CD4-positive, alpha-beta T cell (primary cell): ENCODE measurements around the gene RBFA. TPM values are rescaled to one million over a fixed set of nuclear protein-coding genes. Genes with fewer than 3 reads are reported as not detected.

Source experiments
- ATAC-seq: fragments of 200-7000 bp; cut with Tn5 transposase; one replicate; pipeline ENCODE4 v1.10.0; 2022; ENCODE audit warnings: mild to moderate bottlenecking; ENCODE audit not compliant: poor library complexity
- CTCF ChIA-PET: fragments of 350-600 bp; sonication (Branson Sonifier 250); formaldehyde crosslinking; loops from one replicate; lab custom pipeline; 2021; ENCODE audit warnings: antibody characterized with exemption, inconsistent platforms; lab: Charles Lee
- POLR2A ChIA-PET: fragments of 350-600 bp; sonication (Branson Sonifier 250); formaldehyde crosslinking; loops from one replicate; lab custom pipeline; 2021; ENCODE audit warnings: antibody characterized with exemption, inconsistent platforms; lab: Charles Lee
- DNase-seq, 14 experiments: peaks; one replicate each; pipeline ENCODE4 v3.0.0-alpha.2; 2013 to 2020; ENCODE audit warnings: mixed read lengths in 2 of 14
- H3K27ac ChIP-seq, 2 donors: one replicate each; pipeline versions ENCODE4 v1.5.1 to v1.7.0; 2013; ENCODE audit warnings: low read length in 2 of 2, low read depth in 1 of 2, mild to moderate bottlenecking in 1 of 2
- H3K27me3 ChIP-seq, 2 experiments: 1 replicate in 1 of 2; 2 replicates in 1 of 2; pipeline versions ENCODE4 v1.6.1 to v1.7.0; 2013; ENCODE audit warnings: low read length in 2 of 2, control low read depth in 1 of 2, mild to moderate bottlenecking in 1 of 2, moderate library complexity in 1 of 2; ENCODE audit not compliant: insufficient read depth in 2 of 2, control insufficient read depth in 1 of 2
- H3K36me3 ChIP-seq: one replicate; pipeline ENCODE4 v1.6.1; 2013; ENCODE audit warnings: low read length, control low read depth; ENCODE audit not compliant: insufficient read depth
- H3K4me1 ChIP-seq: one replicate; pipeline ENCODE4 v1.6.1; 2013; ENCODE audit warnings: low read length, control low read depth; ENCODE audit not compliant: insufficient read depth
- H3K4me3 ChIP-seq: one replicate; pipeline ENCODE4 v1.5.1; 2013; ENCODE audit warnings: mild to moderate bottlenecking, low read length, moderate library complexity
- H3K9me3 ChIP-seq, 2 experiments: 1 replicate in 1 of 2; 2 replicates in 1 of 2; pipeline versions ENCODE4 v1.6.1 to v1.7.0; 2013; ENCODE audit warnings: low read length in 2 of 2, mild to moderate bottlenecking in 2 of 2, control low read depth in 1 of 2, moderate library complexity in 1 of 2; ENCODE audit not compliant: control insufficient read depth in 1 of 2, insufficient read depth in 1 of 2
- H3K27ac Mint-ChIP-seq: one replicate; pipeline ENCODE4 v1.8.0; 2020; ENCODE audit warnings: mixed read lengths
- H3K27me3 Mint-ChIP-seq: one replicate; pipeline ENCODE4 v1.8.0; 2021; ENCODE audit warnings: mixed read lengths
- H3K36me3 Mint-ChIP-seq: one replicate; pipeline ENCODE4 v1.8.0; 2021; ENCODE audit warnings: low read depth, mixed read lengths
- H3K4me1 Mint-ChIP-seq: one replicate; pipeline ENCODE4 v1.8.0; 2021; ENCODE audit warnings: low read depth, mixed read lengths
- H3K4me3 Mint-ChIP-seq: one replicate; pipeline ENCODE4 v1.8.0; 2020; ENCODE audit warnings: mild to moderate bottlenecking, mixed read lengths
- H3K9me3 Mint-ChIP-seq: one replicate; pipeline ENCODE4 v1.8.0; 2020; ENCODE audit warnings: mixed read lengths
- CTCF ChIP-seq: fragments of 200-600 bp; IDR thresholded peaks from one replicate; pipeline ENCODE4 v1.8.0; 2022; ENCODE audit warnings: antibody characterized with exemption, mild to moderate bottlenecking
- intact Hi-C, 2 experiments: fragments of 100-400 bp; cut with DNase I in 1 of 2; cut with micrococcal nuclease in 1 of 2; formaldehyde crosslinking; loops; one replicate each; pipeline versions ENCODE4 v1.15.1 to v1.9.0; 2023 to 2025; cut with DNase I, micrococcal nuclease
- total RNA-seq, 174 experiments: library from RNA in 2 of 174; stranded (reverse) in 2 of 174; gene quantifications; one replicate each; pipeline ENCODE4 v1.2.3 and lab custom pipeline; 2021 to 2026

The RBFA gene
- total RNA-seq, 2 experiments from 2014 or later = 11.2 to 12.3 TPM

- H3K27me3 ChIP-seq = peaks cover 0 to 4% of the 10 kb centered on the region in 2 experiments
- H3K4me1 ChIP-seq = no peaks in the 10 kb centered on the region
- Mint-ChIP-seq H3K36me3 (no peaks in the 10 kb centered on the region), H3K4me3 (no peak overlapping the region), H3K27me3 (no peaks in the 10 kb centered on the region), H3K4me1 (no peaks in the 10 kb centered on the region), H3K27ac (no peak overlapping the region), H3K9me3 (no peaks in the 10 kb centered on the region)
- ATAC-seq = no peak
- ChIA-PET POLR2A (no interaction called here), CTCF (no interaction called here)
- no peaks in the 10 kb centered on the region for H3K9me3 ChIP-seq
- no peak overlapping the region for H3K4me3 ChIP-seq
- no peak for TF ChIP-seq CTCF
- intact Hi-C loops = no loop called here
- no peak overlapping the region for H3K27ac ChIP-seq
- DNase-seq = no peak
- no peaks in the 10 kb centered on the region for H3K36me3 ChIP-seq
Observed at GRCh38 chr18:80077873-80078272, 43.6 kb downstream of the RBFA start.

Other genes starting within 250 kb of the RBFA start
- gene KCNG2, start 236.5 kb upstream of the RBFA start, total RNA-seq = not detected
- gene SLC66A2, start 82.8 kb upstream of the RBFA start, total RNA-seq = 10 to 100 TPM; 44.5 to 44.8 TPM
- 10 to 100 TPM; 42.6 to 42.7 TPM for gene HSBP1L1, start 69.8 kb upstream of the RBFA start, total RNA-seq
- gene TXNL4A, start 45.9 kb upstream of the RBFA start, total RNA-seq = 10 to 100 TPM; 55.0 to 55.7 TPM
- 10 to 100 TPM; 61.0 to 61.5 TPM for gene ADNP2, start 74.8 kb downstream of the RBFA start, total RNA-seq
- 1 to 10 TPM in 1 of 2 experiments, under 1 TPM in 1; 0.38 to 1.1 TPM for gene PARD6G, start 213.1 kb downstream of the RBFA start, total RNA-seq